IMR-90 (cell line): ENCODE measurements around the gene LYRM4.

Experiments
- CEBPB ChIP-seq: IDR thresholded peaks from 2 replicates; pipeline ENCODE4 v1.6.1; 2012; ENCODE audit warnings: low read depth, low read length, improper control_type of control experiment
- CHD1 ChIP-seq: IDR thresholded peaks from 2 replicates; pipeline ENCODE4 v1.6.1; 2012; ENCODE audit warnings: low read depth, low read length, improper control_type of control experiment
- FOS ChIP-seq: fragments of 150-350 bp; IDR thresholded peaks from 2 replicates; pipeline ENCODE4 v1.6.1; 2016; ENCODE audit warnings: low read depth, low read length
- MXI1 ChIP-seq: IDR thresholded peaks from 2 replicates; pipeline ENCODE4 v1.6.1; 2012; ENCODE audit warnings: low read depth, mild to moderate bottlenecking, low read length, moderate library complexity, borderline replicate concordance
- POLR2A ChIP-seq: IDR thresholded peaks from 2 replicates; pipeline ENCODE4 v1.6.1; 2012; ENCODE audit warnings: mild to moderate bottlenecking, low read depth, low read length
- RAD21 ChIP-seq: IDR thresholded peaks from 2 replicates; pipeline ENCODE4 v1.6.1; 2012; ENCODE audit warnings: low read length, improper control_type of control experiment
- SMC3 ChIP-seq: fragments of 150-350 bp; IDR thresholded peaks from 2 replicates; pipeline ENCODE4 v1.6.1; 2016; ENCODE audit warnings: low read depth, mild to moderate bottlenecking, antibody characterized with exemption, low read length, moderate library complexity
- USF2 ChIP-seq: fragments of 150-350 bp; IDR thresholded peaks from 2 replicates; pipeline ENCODE4 v1.6.1; 2017; ENCODE audit warnings: mild to moderate bottlenecking, antibody characterized with exemption, low read length, low read depth
- TF ChIP-seq, protein P1 (sequence below): conservative IDR thresholded peaks from 2 replicates; pipeline ENCODE4 v1.5.1; 2012; ENCODE audit warnings: mild to moderate bottlenecking, low read depth, low read length, improper control_type of control experiment

- TF ChIP-seq, protein P1, sequence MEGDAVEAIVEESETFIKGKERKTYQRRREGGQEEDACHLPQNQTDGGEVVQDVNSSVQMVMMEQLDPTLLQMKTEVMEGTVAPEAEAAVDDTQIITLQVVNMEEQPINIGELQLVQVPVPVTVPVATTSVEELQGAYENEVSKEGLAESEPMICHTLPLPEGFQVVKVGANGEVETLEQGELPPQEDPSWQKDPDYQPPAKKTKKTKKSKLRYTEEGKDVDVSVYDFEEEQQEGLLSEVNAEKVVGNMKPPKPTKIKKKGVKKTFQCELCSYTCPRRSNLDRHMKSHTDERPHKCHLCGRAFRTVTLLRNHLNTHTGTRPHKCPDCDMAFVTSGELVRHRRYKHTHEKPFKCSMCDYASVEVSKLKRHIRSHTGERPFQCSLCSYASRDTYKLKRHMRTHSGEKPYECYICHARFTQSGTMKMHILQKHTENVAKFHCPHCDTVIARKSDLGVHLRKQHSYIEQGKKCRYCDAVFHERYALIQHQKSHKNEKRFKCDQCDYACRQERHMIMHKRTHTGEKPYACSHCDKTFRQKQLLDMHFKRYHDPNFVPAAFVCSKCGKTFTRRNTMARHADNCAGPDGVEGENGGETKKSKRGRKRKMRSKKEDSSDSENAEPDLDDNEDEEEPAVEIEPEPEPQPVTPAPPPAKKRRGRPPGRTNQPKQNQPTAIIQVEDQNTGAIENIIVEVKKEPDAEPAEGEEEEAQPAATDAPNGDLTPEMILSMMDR: no peak
- TF ChIP-seq MXI1 (no peak), USF2 (no peak), CEBPB (no peak), FOS (no peak), POLR2A (no peak), SMC3 (no peak), RAD21 (no peak), CHD1 (no peak)
Observed at GRCh38 chr6:5113096-5113495, 147.7 kb downstream of the LYRM4 start.
